OCI-LY7 (cell line): Measurements from ENCODE around the gene KLK11. TPM values are rescaled to one million over a fixed set of nuclear protein-coding genes. Genes with fewer than 3 reads are reported as not detected.

Source experiments
- BruUV-seq: library from RNA; stranded (reverse); fragments of 400-500 nt; replicated peaks from 2 replicates; lab custom pipeline; 2021; lab: Mats Ljungman, UMichigan
- CTCF ChIA-PET: fragments of 300-600 bp; sonication (Branson Sonifier 250); formaldehyde crosslinking; loops from one replicate; lab custom pipeline; 2022; ENCODE audit warnings: antibody characterized with exemption; ENCODE audit not compliant: unreplicated experiment; lab: Charles Lee
- POLR2A ChIA-PET: fragments of 300-600 bp; sonication (Branson Sonifier 250); formaldehyde crosslinking; loops from one replicate; lab custom pipeline; 2022; ENCODE audit warnings: antibody characterized with exemption; lab: Charles Lee
- DNase-seq: peaks from one replicate; pipeline ENCODE4 v3.0.0-alpha.2; 2015; ENCODE audit warnings: low spot score
- H2AFZ ChIP-seq: fragments of 200-600 bp; sonication (generic), shearing (Covaris generic); 2 replicates; pipeline ENCODE4 v1.6.1; 2014; ENCODE audit warnings: mild to moderate bottlenecking, antibody characterized with exemption, low read length, moderate library complexity
- H3K27ac ChIP-seq: fragments of 200-600 bp; sonication (generic); 2 replicates; pipeline ENCODE4 v1.5.1; 2014; ENCODE audit warnings: mixed run types, low read depth, mild to moderate bottlenecking, moderate library complexity, low read length, inconsistent platforms; ENCODE audit not compliant: poor library complexity, severe bottlenecking
- H3K36me3 ChIP-seq: fragments of 200-600 bp; sonication (generic); 2 replicates; pipeline ENCODE4 v1.6.1; 2014; ENCODE audit warnings: mild to moderate bottlenecking, antibody characterized with exemption, low read length, moderate library complexity, mixed read lengths; ENCODE audit not compliant: insufficient read depth
- H3K4me1 ChIP-seq: fragments of 200-600 bp; sonication (generic); 2 replicates; pipeline ENCODE4 v1.5.1; 2014; ENCODE audit warnings: mild to moderate bottlenecking, low read length; ENCODE audit not compliant: insufficient read depth, poor library complexity, severe bottlenecking
- H3K4me2 ChIP-seq: fragments of 200-600 bp; sonication (generic); 2 replicates; pipeline ENCODE4 v1.6.1; 2014; ENCODE audit warnings: mild to moderate bottlenecking, low read length
- H3K4me3 ChIP-seq: fragments of 200-600 bp; sonication (generic); 2 replicates; pipeline ENCODE4 v1.5.1; 2014; ENCODE audit warnings: mild to moderate bottlenecking, low read depth, low read length; ENCODE audit not compliant: poor library complexity, severe bottlenecking
- H3K79me2 ChIP-seq: fragments of 200-600 bp; sonication (generic); 2 replicates; pipeline ENCODE4 v1.6.1; 2016; ENCODE audit warnings: low read depth, mild to moderate bottlenecking, low read length, moderate library complexity, mixed read lengths; ENCODE audit not compliant: insufficient read depth
- H3K9me2 ChIP-seq: fragments of 200-600 bp; sonication (generic); 2 replicates; pipeline ENCODE4 v1.6.1; 2016; ENCODE audit warnings: mild to moderate bottlenecking, low read length, mixed read lengths; ENCODE audit not compliant: insufficient read depth
- H3K9me3 ChIP-seq: fragments of 200-600 bp; sonication (generic); 2 replicates; pipeline ENCODE4 v1.6.1; 2014; ENCODE audit warnings: mild to moderate bottlenecking, mixed run types, low read length, mixed read lengths
- H4K20me1 ChIP-seq: fragments of 200-600 bp; sonication (generic); 2 replicates; pipeline ENCODE4 v1.6.1; 2014; ENCODE audit warnings: mild to moderate bottlenecking, antibody characterized with exemption, low read length, moderate library complexity, mixed read lengths; ENCODE audit not compliant: insufficient read depth
- CTCF ChIP-seq: fragments of 200-600 bp; sonication (generic); conservative IDR thresholded peaks from 2 replicates; pipeline ENCODE4 v1.5.1; 2014; ENCODE audit warnings: mild to moderate bottlenecking, antibody characterized with exemption, low read length, moderate library complexity, mixed read lengths
- EZH2phosphoT487 ChIP-seq: fragments of 200-600 bp; sonication (generic); IDR thresholded peaks from 2 replicates; pipeline ENCODE4 v1.6.1; 2018; ENCODE audit warnings: low read depth, borderline replicate concordance, mild to moderate bottlenecking, mixed run types, antibody characterized with exemption, low read length, moderate library complexity, mixed read lengths
- intact Hi-C: fragments of 100-400 bp; cut with micrococcal nuclease; formaldehyde crosslinking; loops from one replicate; pipeline ENCODE4 v1.10.0; 2022; ENCODE audit not compliant: unreplicated experiment
- total RNA-seq, 2 experiments: library from RNA; depleted of rRNA in 1 of 2; stranded (reverse); fragments of >200 nt in 1 of 2; shearing (Covaris generic) in 1 of 2; gene quantifications; 2 replicates each; pipeline ENCODE4 v1.2.3, GENCODE V29; 2014 to 2022

Gene KLK11
- total RNA-seq, 2 experiments from 2014 or later, result not detected

- ChIA-PET POLR2A (no interaction called here), CTCF (no interaction called here)
- no peaks in the 10 kb centered on the region for H3K4me1 ChIP-seq
- no peaks in the 10 kb centered on the region for H3K9me3 ChIP-seq
- TF ChIP-seq CTCF, result no peak
- TF ChIP-seq EZH2phosphoT487, result no peak
- no peak within 1 kb of the TSS for H2AFZ ChIP-seq
- no peaks in the 10 kb centered on the region for H3K9me2 ChIP-seq
- H3K36me3 ChIP-seq, result no peaks in the 10 kb centered on the region
- H4K20me1 ChIP-seq, result no peaks in the 10 kb centered on the region
- no peaks in the 10 kb centered on the region for H3K79me2 ChIP-seq
- intact Hi-C loops, result no loop called here
- H3K4me2 ChIP-seq, result no peak within 1 kb of the TSS
- H3K27ac ChIP-seq, result no peak within 1 kb of the TSS
- DNase-seq, result no peak
- H3K4me3 ChIP-seq, result no peak within 1 kb of the TSS
- no TSS peak for BruUV-seq
Measured at GRCh38 chr19:51001515-51001914, 24.9 kb downstream of the KLK11 start, which contains the start of gene KLK8. TSS of gene KLK8 (minus strand) at chr19:51001604. CDS start at chr19:51001167, 437 bp downstream.

GRCh38 chr19:51000981-51001380 is 25.4 kb downstream of the KLK11 start:
- no peak overlapping the region for H3K27ac ChIP-seq
- ChIA-PET POLR2A (no interaction called here), CTCF (no interaction called here)
- H3K4me2 ChIP-seq, result no peak overlapping the region
- no peaks in the 10 kb centered on the region for H3K79me2 ChIP-seq
- no peak for DNase-seq
- H3K4me3 ChIP-seq, result no peak overlapping the region
- no peaks in the 10 kb centered on the region for H3K9me3 ChIP-seq
- no peaks in the 10 kb centered on the region for H3K36me3 ChIP-seq
- no peak overlapping the region for H2AFZ ChIP-seq
- no peaks in the 10 kb centered on the region for H4K20me1 ChIP-seq
- intact Hi-C loops, result no loop called here
- BruUV-seq, result no TSS peak
- H3K9me2 ChIP-seq, result no peaks in the 10 kb centered on the region
- no peaks in the 10 kb centered on the region for H3K4me1 ChIP-seq
- TF ChIP-seq CTCF (no peak), EZH2phosphoT487 (no peak)

- CTCF ChIA-PET, result no interaction called here
- POLR2A ChIA-PET, result no interaction called here
- Histone ChIP-seq H3K4me3 (no peak overlapping the region), H3K79me2 (no peaks in the 10 kb centered on the region), H3K9me3 (no peaks in the 10 kb centered on the region), H3K9me2 (no peaks in the 10 kb centered on the region), H2AFZ (no peak overlapping the region), H3K4me1 (no peaks in the 10 kb centered on the region), H3K4me2 (no peak overlapping the region), H3K36me3 (no peaks in the 10 kb centered on the region), H3K27ac (no peak overlapping the region), H4K20me1 (no peaks in the 10 kb centered on the region)
- no peak for TF ChIP-seq EZH2phosphoT487
- no peak for TF ChIP-seq CTCF
- no TSS peak for BruUV-seq
- intact Hi-C loops, result no loop called here
- no peak for DNase-seq
Measured at GRCh38 chr19:51000426-51000825, 26.0 kb downstream of the KLK11 start.
